ENCODE results near the gene AIPL1. TPM values are rescaled to one million over a fixed set of nuclear protein-coding genes. Genes with fewer than 3 reads are reported as not detected.

Gene AIPL1
- total and polyA plus RNA-seq, 2 of the 4 experiments (the other 2 are of a cell fraction): not detected

GRCh38 chr17:6470751-6471521 lies 36.0 kb upstream of the AIPL1 start:
- Histone ChIP-seq H4K8ac (ENCODE audit: low read depth in 2 of 2, low read length in 2 of 2) (no peak overlapping the region), H2BK20ac (ENCODE audit: low read depth, low read length) (no peak overlapping the region), H3K4ac (ENCODE audit: low read depth, low read length) (no peak overlapping the region), H3K4me2 (ENCODE audit: low read depth, low read length) (no peak overlapping the region), H3K18ac (ENCODE audit: low read depth, low read length) (no peak overlapping the region), H3K9me3 (ENCODE audit: control insufficient read depth, insufficient read depth, low read length) (peaks cover 2% of the 10 kb centered on the region; the same call in 1 of the 2 replicates), H3K9ac (ENCODE audit: low read depth, low read length) (no peak overlapping the region), H3K27ac (ENCODE audit: insufficient read depth, low read length) (no peak overlapping the region), H2AFZ (replicated peaks; ENCODE audit: low read length, poor library complexity) (peak overlapping the region; percentile 61), H3K27me3 (ENCODE audit: control insufficient read depth, insufficient read depth, low read length) (no peaks in the 10 kb centered on the region), H3K36me3 (ENCODE audit: control insufficient read depth, insufficient read depth, low read length) (no peaks in the 10 kb centered on the region), H4K20me1 (ENCODE audit: insufficient read depth, low read length) (peaks cover 5% of the 10 kb centered on the region; the same call in 1 of the 2 replicates), H2BK5ac (ENCODE audit: low read depth, low read length, poor library complexity, severe bottlenecking) (no peak overlapping the region), H3K4me1 (ENCODE audit: control insufficient read depth, insufficient read depth, low read length) (peaks cover 13% of the 10 kb centered on the region), H4K5ac (ENCODE audit: low read depth, low read length) (no peak overlapping the region), H3K4me3 (ENCODE audit: insufficient read depth, low read depth, low read length) (no peak overlapping the region), H3K9me1 (ENCODE audit: insufficient read depth, low read length) (peaks cover 7% of the 10 kb centered on the region; the same call in 1 of the 2 replicates), H2BK120ac (ENCODE audit: low read depth, low read length) (no peak overlapping the region), H3K56ac (ENCODE audit: extremely low read depth, insufficient read depth, low read length) (no peak overlapping the region), H2AK5ac (ENCODE audit: low read depth, low read length) (no peak overlapping the region), H2AK9ac (replicated peaks; ENCODE audit: low read depth, low read length, poor library complexity) (peak overlapping the region; percentile 18), H4K91ac (ENCODE audit: insufficient read depth, low read depth, low read length) (no peak overlapping the region), H3K79me1 (ENCODE audit: low read depth in 1 of 2, low read length in 2 of 2) (no peaks in the 10 kb centered on the region), H3K14ac (replicated peaks; ENCODE audit: low read depth, low read length) (no peak overlapping the region), H3K23ac (ENCODE audit: low read depth, low read length) (no peak overlapping the region), H2BK15ac (ENCODE audit: low read depth, low read length) (no peak overlapping the region)
- dilution Hi-C loops (cut with HindIII; ENCODE audit: low sequenced_read_pairs, unreplicated experiment) (no loop called here), intact Hi-C loops (cut with micrococcal nuclease) (loop anchor here (5.0 kb wide), 2 partner anchors 86 to 121 kb away; partner anchors contain the start of gene PITPNM3), in situ Hi-C loops (cut with MboI; ENCODE audit: low sequenced_read_pairs) (loop anchor here (10.0 kb wide), 1 partner anchor 174 kb away; the partner anchor contains the start of genes KIAA0753 and TXNDC17)
- 80% methylated on average over 1 of the region's 17 CpGs; no CpG with 5 or more reads in 1 of the 2 experiments for WGBS, 2 experiments (ENCODE audit: extremely low coverage in 2 of 2, insufficient read length in 1 of 2)
- no peak; the same call in 1 of the 2 replicates for ATAC-seq (ENCODE audit: low read depth)
- ChIA-PET POLR2A (ENCODE audit: unreplicated experiment) (no interaction called here), CTCF (interaction anchor here (0.6 to 1.3 kb wide), 4 partner anchors 14 to 178 kb away, joined by 3 to 4 read pairs (median 4); no protein-coding TSS in a partner anchor)
- BruUV-seq (replicated peaks): no TSS peak
- no peak for DNase-seq
- TF ChIP-seq MAZ (IDR thresholded peaks at IDR 0.05; ENCODE audit: borderline replicate concordance, low read depth, low read length) (no peak), MXI1 (IDR thresholded peaks at IDR 0.05; ENCODE audit: borderline replicate concordance, low read depth, low read length) (no peak), RCOR1 (IDR thresholded peaks at IDR 0.05; ENCODE audit: insufficient replicate concordance, low read length) (no peak), ELK1 (IDR thresholded peaks at IDR 0.05; ENCODE audit: borderline replicate concordance, low read depth, low read length) (no peak), MAFK (IDR thresholded peaks at IDR 0.05; ENCODE audit: low read depth, low read length) (no peak), POLR2A (IDR thresholded peaks at IDR 0.05; ENCODE audit: low read depth, low read length) (no peak), CEBPB (IDR thresholded peaks at IDR 0.05; ENCODE audit: low read depth, low read length) (no peak), FOS (IDR thresholded peaks at IDR 0.05; ENCODE audit: low read depth, low read length) (no peak), CHD1 (IDR thresholded peaks at IDR 0.05; ENCODE audit: low read depth, low read length) (no peak), NFE2L2 (IDR thresholded peaks at IDR 0.05; ENCODE audit: low read depth, low read length) (no peak), USF2 (IDR thresholded peaks at IDR 0.05; ENCODE audit: low read depth, low read length) (no peak), SMC3 (IDR thresholded peaks at IDR 0.05; ENCODE audit: low read depth, low read length) (no peak), RFX5 (IDR thresholded peaks at IDR 0.05; ENCODE audit: low read depth, low read length) (no peak), CTCF (conservative IDR thresholded peaks at IDR 0.05; ENCODE audit: low read depth, low read length) (no peak)
